H4 (cell line): ENCODE results near the gene ACSM3. TPM values are rescaled to one million over a fixed set of nuclear protein-coding genes. Genes with fewer than 3 reads are reported as not detected.
A peak's percentile ranks its signal among the peaks of the same experiment; 100 is the strongest.
"Not testable (repeated sequence)": the region's sequence is repeated elsewhere in the genome, so short reads cannot be mapped to it uniquely, and the experiment has no call there.

ENCODE experiments used
- DNase-seq: peaks from one replicate; pipeline ENCODE4 v3.0.0-alpha.2; 2015; ENCODE audit warnings: low spot score
- total RNA-seq: library from RNA; depleted of rRNA; stranded (reverse); fragments of >200 nt; shearing (Covaris generic); gene quantifications from 2 replicates; pipeline ENCODE4 v1.2.3, GENCODE V29; 2014; rRNA removed

ACSM3 gene, protein sequence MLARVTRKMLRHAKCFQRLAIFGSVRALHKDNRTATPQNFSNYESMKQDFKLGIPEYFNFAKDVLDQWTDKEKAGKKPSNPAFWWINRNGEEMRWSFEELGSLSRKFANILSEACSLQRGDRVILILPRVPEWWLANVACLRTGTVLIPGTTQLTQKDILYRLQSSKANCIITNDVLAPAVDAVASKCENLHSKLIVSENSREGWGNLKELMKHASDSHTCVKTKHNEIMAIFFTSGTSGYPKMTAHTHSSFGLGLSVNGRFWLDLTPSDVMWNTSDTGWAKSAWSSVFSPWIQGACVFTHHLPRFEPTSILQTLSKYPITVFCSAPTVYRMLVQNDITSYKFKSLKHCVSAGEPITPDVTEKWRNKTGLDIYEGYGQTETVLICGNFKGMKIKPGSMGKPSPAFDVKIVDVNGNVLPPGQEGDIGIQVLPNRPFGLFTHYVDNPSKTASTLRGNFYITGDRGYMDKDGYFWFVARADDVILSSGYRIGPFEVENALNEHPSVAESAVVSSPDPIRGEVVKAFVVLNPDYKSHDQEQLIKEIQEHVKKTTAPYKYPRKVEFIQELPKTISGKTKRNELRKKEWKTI
- 1.6 and 3.5 TPM in 2 replicates for total RNA-seq

DNA sequence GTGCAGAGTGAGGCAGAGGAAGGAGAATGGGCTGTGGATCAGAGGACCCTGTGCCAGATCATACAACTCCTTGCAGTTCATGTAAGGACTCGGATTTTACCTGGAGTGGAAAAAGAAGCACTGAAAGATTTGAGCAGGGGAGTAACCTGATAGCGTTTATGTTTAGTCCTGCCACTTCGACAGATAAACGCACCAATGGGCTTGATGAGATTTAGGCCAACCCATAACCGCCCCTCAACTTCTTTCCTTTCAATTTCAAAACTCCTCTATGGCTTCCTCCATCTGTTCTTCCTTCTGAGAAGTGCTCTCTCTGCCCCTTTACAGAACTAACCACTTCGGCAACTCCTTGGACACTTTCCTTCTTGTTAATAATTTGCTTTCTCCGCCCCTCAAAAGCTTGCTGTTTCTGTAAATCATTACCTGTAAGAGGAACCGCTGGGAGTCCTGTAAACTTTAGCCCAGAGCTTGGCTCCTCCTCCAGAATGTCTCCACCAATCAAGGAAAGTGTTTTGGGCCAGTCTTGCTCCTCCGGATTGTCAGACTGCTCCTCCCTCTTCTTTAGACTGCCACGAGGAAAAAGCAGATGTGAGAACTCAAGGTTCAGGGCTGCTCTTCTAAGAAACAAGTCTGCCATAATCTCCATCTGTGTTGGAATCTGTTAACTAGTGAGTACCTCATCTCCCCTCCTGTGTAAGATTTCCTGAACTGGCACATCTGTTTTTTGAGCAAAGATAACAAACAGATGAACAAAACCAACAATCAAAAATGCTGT lies at the start of gene ACSM3:
Gene ACSM3, plus strand, starts transcription at position 554 of the 772 bp plus-strand sequence. CDS start 6,021 bp downstream, outside the sequence.
- peak; percentile 75 for DNase-seq

DNA sequence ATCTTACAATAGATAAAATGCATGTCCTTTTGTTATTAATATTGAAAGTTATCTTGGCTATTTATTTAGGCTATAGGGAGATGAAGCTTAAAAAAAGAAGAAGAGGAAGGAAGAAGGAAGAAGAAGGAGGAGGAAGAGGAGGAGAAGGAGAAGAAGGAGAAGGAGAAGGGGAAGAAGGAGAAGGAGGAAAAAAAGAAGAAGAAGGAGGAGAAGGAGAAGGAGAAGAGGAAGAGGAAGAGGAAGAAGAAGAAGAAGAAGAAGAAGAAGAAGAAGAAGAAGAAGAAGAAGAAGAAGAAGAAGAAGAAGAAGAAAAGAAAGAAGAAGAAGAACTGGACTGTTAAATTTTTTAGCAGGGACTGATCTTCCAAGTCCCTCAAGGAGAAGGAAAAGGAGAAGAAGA lies 46.1 kb upstream of the ACSM3 start:
- DNase-seq, result not testable (repeated sequence)

DNA sequence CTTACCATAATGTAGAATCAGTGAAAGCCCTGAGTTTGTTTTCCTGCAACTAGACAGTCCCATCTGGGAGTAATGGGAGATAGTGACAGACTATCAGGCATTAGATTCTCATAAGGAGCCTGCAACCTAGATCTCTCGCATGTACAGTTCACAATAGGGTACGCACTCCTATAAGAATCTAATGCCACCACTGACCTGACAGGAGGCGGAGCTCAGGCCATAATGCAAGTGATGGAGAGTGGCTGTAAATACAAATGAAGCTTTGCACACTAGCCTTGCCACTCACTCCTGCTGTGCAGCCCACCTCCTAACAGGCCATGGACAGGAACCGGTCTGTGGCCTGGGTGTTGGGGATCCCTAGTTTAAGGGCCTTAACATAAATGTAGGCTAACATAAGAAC lies 43.6 kb upstream of the ACSM3 start:
- no peak for DNase-seq

- no peak for DNase-seq
Measured at GRCh38 chr16:20726661-20727060, 37.2 kb upstream of the ACSM3 start.

DNA sequence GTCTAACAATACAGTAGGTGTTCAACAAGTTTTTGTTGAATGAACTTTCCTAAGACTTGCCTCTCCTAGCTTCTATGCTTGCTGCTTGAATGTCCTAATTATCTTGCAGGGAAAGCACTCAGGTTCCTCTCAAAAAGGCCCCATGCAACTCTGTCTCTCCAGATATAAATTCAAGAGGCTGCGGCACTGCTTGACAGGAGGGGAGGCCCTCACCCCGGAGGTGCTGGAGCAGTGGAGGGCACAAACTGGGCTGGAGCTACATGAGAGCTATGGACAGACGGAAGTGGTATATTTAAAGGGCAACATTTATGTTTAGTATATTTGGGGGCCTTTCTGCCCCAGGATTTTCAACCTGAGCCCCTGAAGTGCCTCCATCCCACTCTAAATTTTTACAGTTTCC lies 36.6 kb upstream of the ACSM3 start:
- no peak for DNase-seq

- no peak for DNase-seq
Measured at GRCh38 chr16:20729141-20729540, 34.7 kb upstream of the ACSM3 start.

DNA sequence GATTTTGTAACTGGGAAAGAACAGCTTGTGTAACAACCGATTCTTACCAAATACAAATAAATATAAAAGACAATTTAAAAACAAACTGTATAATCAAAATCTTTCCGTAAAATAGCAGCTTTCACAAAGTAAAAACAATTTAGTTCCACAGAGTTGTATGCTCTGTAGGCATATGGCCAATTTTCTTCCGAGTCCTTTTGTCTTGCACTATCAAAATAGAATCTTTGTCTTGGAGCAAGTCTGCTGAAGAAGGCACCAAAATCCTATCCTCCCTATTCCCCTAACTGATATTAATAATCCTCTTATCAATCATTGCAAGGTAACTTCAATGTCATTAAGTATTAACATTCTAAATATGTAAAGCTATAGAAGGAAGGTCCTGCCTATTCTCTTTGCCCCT lies 29.8 kb upstream of the ACSM3 start:
- no peak for DNase-seq

DNA sequence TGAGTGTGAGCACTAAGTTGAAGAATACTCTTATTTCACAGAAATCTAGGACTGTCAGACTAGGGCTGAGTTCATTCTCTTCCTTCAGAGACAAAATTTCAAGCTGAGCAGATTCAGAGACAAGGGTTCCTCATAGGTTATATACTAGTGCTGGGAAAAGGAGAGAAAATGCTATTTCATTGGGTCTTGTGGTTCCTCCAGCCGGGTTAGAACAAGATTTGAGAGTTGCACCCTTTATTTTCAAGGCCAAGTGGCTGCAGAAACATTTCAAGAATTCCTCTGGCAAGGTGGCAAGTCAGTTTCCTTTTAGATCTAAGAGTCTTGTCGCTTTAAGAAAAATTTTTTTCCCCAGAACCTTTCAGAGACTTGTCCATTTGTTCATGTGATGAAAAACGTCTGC lies 29.0 kb upstream of the ACSM3 start:
- DNase-seq, result no peak

DNA sequence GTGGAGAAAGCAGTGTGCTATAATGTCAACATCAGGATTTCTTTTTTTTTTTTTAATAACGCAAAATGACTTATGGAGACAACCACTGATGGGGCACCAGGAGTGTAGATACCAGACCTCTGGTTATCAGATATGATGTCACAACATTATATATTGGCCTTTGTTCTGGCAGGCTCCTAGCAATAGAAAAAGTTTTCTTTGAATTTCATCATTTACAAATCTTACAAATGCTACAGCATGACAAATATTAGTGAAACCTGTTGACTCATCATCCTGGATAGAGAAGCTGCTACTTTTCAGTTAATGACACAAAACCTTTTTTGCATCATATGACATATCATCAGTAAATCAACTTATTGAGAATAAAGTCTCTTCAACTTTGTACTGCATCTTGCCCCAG lies 28.3 kb upstream of the ACSM3 start:
- no peak for DNase-seq

DNA sequence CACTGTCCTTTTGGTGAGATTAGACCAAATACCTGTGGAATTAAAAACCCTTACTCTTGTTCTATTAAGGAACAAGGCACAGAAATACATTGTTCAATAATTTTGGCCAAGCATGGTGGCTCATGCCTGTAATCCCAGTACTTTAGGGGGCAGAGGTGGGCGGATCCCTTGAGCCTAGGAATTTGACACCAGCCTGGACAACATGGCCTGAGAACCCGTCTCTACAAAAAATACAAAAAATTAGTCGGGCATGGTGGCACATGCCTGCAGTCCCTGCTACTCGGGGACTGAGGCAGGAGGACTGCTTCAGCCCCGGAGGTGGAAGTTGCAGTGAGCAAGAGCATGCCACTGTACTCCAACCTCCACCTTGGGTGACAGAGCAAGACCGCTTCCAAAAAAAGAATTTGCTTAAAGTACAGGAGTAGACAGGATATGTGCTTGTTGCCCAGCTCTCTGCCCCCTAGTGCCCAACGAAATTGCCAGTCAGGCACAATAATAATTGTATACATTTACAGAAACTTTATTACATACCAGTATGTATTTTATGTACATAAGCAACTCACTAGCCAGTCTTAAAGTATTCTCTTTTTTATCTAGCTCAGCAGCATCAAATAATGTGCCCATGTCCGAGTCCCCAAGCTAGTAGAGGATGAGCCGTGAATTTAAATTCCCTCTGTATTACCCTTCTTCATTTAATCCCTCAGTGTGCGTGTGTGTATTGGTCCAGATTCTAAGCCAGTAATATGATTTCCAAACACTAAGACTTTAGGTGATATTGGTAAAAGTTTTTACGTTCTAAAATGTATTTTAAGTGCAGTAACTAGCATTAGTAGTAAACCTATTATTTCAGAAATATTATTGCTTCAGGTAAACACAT lies 23.6 kb upstream of the ACSM3 start:
- peak; percentile 11 for DNase-seq

DNA sequence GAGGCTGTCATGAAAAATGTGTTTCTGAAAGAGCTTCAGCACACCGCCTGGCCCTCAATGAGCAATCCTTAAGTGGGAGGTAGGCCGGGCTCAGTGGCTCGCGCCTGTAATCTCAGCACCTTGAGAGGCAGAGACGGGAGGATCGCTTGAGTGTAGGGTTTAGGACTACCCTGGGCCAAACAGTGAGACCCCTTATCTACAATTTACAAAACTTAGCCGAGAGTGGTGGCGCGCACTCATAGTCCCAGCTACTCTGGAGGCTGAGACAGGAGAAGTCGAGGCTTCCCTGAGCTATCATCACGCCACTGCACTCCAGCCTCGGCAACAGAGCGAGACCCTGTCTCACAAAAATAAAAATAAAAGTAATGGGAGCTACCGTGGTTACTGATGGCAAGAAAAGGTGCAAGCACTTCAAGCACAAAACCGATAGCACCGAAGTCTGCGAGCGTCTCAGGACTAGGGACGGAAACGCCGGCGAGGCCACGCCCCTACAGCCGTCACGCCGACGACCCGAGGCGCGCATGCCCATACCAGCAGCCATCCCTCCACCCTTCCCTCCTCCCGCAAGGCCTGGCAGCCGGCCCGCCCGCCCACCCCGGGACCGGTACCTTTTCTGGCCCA lies 22.8 kb upstream of the ACSM3 start:
- peak; percentile 77 for DNase-seq

DNA sequence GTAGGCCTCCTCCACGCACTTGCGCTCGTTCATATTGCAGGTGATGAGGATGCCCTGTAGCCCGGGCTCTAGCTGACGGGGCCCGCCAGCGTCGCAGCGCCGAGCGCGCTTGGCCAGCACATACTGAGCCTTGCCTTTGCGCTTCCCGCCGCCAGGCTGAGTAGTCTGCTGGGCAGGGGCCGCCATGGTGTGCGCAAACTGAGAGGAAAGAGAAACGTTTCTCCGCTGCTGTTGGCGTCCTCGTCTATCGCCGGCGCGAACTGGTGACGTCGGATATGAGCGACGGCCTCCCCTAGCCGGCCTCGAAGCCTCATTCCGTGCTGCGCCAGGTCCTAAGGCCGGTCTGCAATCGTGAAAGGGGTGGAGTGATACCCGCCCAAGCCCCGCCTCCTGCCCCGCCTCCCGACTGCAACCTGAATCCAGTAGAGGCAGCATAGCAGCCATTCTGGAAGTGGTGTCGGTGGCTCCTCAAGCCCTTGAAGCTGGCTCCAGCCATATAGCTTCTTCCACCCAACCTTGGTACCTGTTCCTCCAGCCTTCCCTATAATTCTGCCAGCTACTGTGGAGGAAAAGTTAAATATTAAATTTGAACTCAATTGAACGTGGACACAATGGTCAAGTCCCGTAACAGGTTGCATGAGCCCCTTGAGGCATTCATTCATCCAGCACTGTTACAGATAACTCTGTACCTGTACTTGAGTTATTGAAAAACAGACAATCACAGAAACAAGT lies 22.1 kb upstream of the ACSM3 start, which contains the start of gene THUMPD1:
Gene THUMPD1, minus strand, starts transcription at position 265 of the 732 bp plus-strand sequence. Its CDS starts 79 bp downstream, at position 186.
- peak; percentile 93 for DNase-seq

DNA sequence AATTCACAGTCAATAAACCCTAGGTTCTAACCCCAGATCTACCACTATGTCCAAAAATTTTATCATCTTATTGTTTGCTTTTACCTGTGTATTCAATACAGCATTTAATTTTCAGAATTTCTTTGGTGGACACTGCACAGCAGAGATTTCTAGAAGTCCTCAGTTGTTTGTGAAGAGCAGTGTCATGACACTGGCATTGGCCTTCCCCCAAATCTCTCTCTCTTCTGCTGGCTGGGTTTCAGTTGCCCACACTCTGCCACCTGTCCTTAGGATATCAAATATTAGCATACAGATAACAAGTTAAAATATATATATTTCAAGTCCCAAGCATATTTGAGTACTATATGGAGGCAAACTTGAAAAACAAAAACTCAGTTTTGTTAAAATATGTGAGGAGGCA lies 20.2 kb upstream of the ACSM3 start:
- no peak for DNase-seq

GRCh38 chr16:20744922-20745440 lies 18.8 kb upstream of the ACSM3 start:
- DNase-seq, result no peak

- DNase-seq, result no peak
Measured at GRCh38 chr16:20746461-20746860, 17.4 kb upstream of the ACSM3 start.

- no peak for DNase-seq
Measured at GRCh38 chr16:20747030-20747816, 16.6 kb upstream of the ACSM3 start.

GRCh38 chr16:20749474-20749873 lies 14.3 kb upstream of the ACSM3 start:
- no peak for DNase-seq

DNA sequence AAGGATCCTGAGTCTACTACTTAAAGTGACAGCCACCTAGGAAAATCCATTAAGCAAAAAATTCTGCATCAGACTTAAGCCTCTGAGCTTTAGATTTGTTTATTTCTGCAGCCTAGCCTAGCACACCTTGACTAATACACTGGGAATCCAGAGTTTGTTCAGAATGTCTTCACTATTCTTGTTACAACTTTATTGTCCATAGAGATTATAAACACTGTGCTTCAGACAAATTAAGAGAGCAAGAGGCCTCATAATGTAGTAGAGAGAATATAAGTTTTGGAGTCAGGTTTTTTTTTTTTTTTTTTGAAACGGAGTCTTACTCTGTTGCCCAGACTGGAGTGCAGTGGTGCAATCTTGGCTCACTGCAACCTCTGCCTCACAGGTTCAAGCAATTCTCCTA lies 13.3 kb upstream of the ACSM3 start:
- DNase-seq, result no peak

GRCh38 chr16:20753727-20754126 lies 10.1 kb upstream of the ACSM3 start:
- DNase-seq, result no peak
